SK-N-SH (cell line): Measurements from ENCODE around the gene RFXANK. TPM values are rescaled to one million over a fixed set of nuclear protein-coding genes. Genes with fewer than 3 reads are reported as not detected.

Experiments used
- CTCF ChIA-PET: fragments of 300-600, 350-600 bp; formaldehyde crosslinking; extraction: SDS; loops from one replicate; lab custom pipeline; 2021; lab: Yijun Ruan, JAX
- POLR2A ChIA-PET: fragments of 350-600 bp; sonication (Branson Sonifier 250); formaldehyde crosslinking; extraction: SDS; loops from one replicate; lab custom pipeline; 2020; ENCODE audit warnings: antibody characterized with exemption, inconsistent platforms; lab: Yijun Ruan, JAX
- DNase-seq: peaks from one replicate; pipeline ENCODE4 v3.0.0; 2012
- H2AFZ ChIP-seq: fragments of 200-600 bp; sonication (generic); 2 replicates; pipeline ENCODE4 v1.8.1; 2016; ENCODE audit warnings: antibody characterized with exemption, mild to moderate bottlenecking, low read depth
- H3F3A ChIP-seq: fragments of 200-600 bp; sonication (generic); replicated peaks from 2 replicates; pipeline ENCODE3; 2016; ENCODE audit warnings: antibody characterized with exemption, mild to moderate bottlenecking; ENCODE audit not compliant: insufficient read depth
- H3K27ac ChIP-seq, 2 experiments: fragments of 200-500 bp in 1 of 2; fragments of 200-600 bp in 1 of 2; sonication (Bioruptor generic) in 1 of 2; sonication (generic), shearing (Covaris generic) in 1 of 2; 2 replicates each; pipeline versions ENCODE4 v1.5.1 to v1.6.1; 2014 to 2016; ENCODE audit warnings: low read depth in 2 of 2, inconsistent platforms in 1 of 2, low read length in 1 of 2, mild to moderate bottlenecking in 1 of 2, mixed read lengths in 1 of 2
- H3K27me3 ChIP-seq: fragments of 200-600 bp; sonication (generic), shearing (Covaris generic); 2 replicates; pipeline ENCODE4 v1.6.1; 2016; ENCODE audit warnings: mixed run types; ENCODE audit not compliant: insufficient read depth
- H3K36me3 ChIP-seq, 2 experiments: fragments of 200-500 bp in 1 of 2; fragments of 200-600 bp in 1 of 2; sonication (Bioruptor generic) in 1 of 2; sonication (generic) in 1 of 2; replicated peaks in 1 of 2; 2 replicates each; pipeline versions ENCODE3 to v1.5.1; 2014 to 2016; ENCODE audit warnings: low read length in 1 of 2, mild to moderate bottlenecking in 1 of 2; ENCODE audit not compliant: insufficient read depth in 2 of 2, control insufficient read depth in 1 of 2
- H3K4me1 ChIP-seq, 2 experiments: fragments of 200-500 bp in 1 of 2; fragments of 200-600 bp in 1 of 2; sonication (Bioruptor generic) in 1 of 2; sonication (generic), shearing (Covaris generic) in 1 of 2; 2 replicates each; pipeline versions ENCODE4 v1.5.1 to v1.6.1; 2014 to 2016; ENCODE audit warnings: low read depth in 1 of 2, low read length in 1 of 2, mixed run types in 1 of 2; ENCODE audit not compliant: insufficient read depth in 2 of 2, control insufficient read depth in 1 of 2
- H3K4me2 ChIP-seq: fragments of 200-600 bp; sonication (generic), shearing (Covaris generic); 2 replicates; pipeline ENCODE4 v1.6.1; 2017; ENCODE audit warnings: mixed run types
- H3K4me3 ChIP-seq, 2 experiments: fragments of 200-500 bp in 1 of 2; fragments of 200-600 bp in 1 of 2; sonication (Bioruptor generic) in 1 of 2; sonication (generic), shearing (Covaris generic) in 1 of 2; 2 replicates each; pipeline versions ENCODE4 v1.5.1 to v1.8.1; 2014 to 2016; ENCODE audit warnings: low read depth in 2 of 2, inconsistent platforms in 1 of 2, low read length in 1 of 2, mild to moderate bottlenecking in 1 of 2, mixed read lengths in 1 of 2, moderate library complexity in 1 of 2
- H3K79me2 ChIP-seq: fragments of 200-600 bp; sonication (generic); 2 replicates; pipeline ENCODE4 v1.8.1; 2017; ENCODE audit warnings: mild to moderate bottlenecking; ENCODE audit not compliant: insufficient read depth
- H3K9ac ChIP-seq: fragments of 200-600 bp; sonication (generic); 2 replicates; pipeline ENCODE4 v1.6.1; 2017; ENCODE audit warnings: mixed run types
- H3K9me2 ChIP-seq: fragments of 200-600 bp; sonication (generic); 2 replicates; pipeline ENCODE4 v1.6.1; 2017; ENCODE audit warnings: mixed run types
- H3K9me3 ChIP-seq: fragments of 200-600 bp; sonication (generic); 2 replicates; pipeline ENCODE4 v1.6.1; 2017; ENCODE audit warnings: mixed run types, mild to moderate bottlenecking, moderate library complexity
- H4K20me1 ChIP-seq: fragments of 200-600 bp; sonication (generic); 2 replicates; pipeline ENCODE4 v1.6.1; 2017; ENCODE audit warnings: mild to moderate bottlenecking, mixed run types; ENCODE audit not compliant: insufficient read depth
- CTCF ChIP-seq: fragments of 200-600 bp; sonication (generic); IDR thresholded peaks from 2 replicates; pipeline ENCODE4 v1.6.1; 2017; ENCODE audit warnings: antibody characterized with exemption, mild to moderate bottlenecking, moderate library complexity
- ELF1 ChIP-seq: IDR thresholded peaks from 2 replicates; pipeline ENCODE4 v1.4.0; 2012
- EP300 ChIP-seq, 2 experiments: IDR thresholded peaks; 2 replicates each; pipeline versions ENCODE4 v1.4.0 to v1.6.1; 2012; ENCODE audit warnings: borderline replicate concordance in 1 of 2, low read depth in 1 of 2, low read length in 1 of 2
- EZH2phosphoT487 ChIP-seq: fragments of 200-600 bp; sonication (generic); IDR thresholded peaks from 2 replicates; pipeline ENCODE4 v1.6.1; 2017; ENCODE audit warnings: low read depth, mixed run types, mild to moderate bottlenecking, antibody characterized with exemption, moderate library complexity, borderline replicate concordance
- FOXM1 ChIP-seq: IDR thresholded peaks from 2 replicates; pipeline ENCODE4 v1.4.0; 2012; ENCODE audit warnings: low read depth, mild to moderate bottlenecking
- NFIC ChIP-seq: IDR thresholded peaks from 2 replicates; pipeline ENCODE4 v1.4.0; 2012; ENCODE audit warnings: borderline replicate concordance
- NRF1 ChIP-seq: IDR thresholded peaks from 2 replicates; pipeline ENCODE4 v1.6.1; 2012; ENCODE audit warnings: low read depth, mild to moderate bottlenecking, low read length
- POLR2AphosphoS5 ChIP-seq: IDR thresholded peaks from 2 replicates; pipeline ENCODE4 v1.6.1; 2012; ENCODE audit warnings: low read depth, low read length
- RAD21 ChIP-seq: IDR thresholded peaks from 2 replicates; pipeline ENCODE4 v1.6.1; 2012; ENCODE audit warnings: mild to moderate bottlenecking, low read length
- RXRA ChIP-seq: IDR thresholded peaks from 2 replicates; pipeline ENCODE4 v1.4.0; 2012; ENCODE audit warnings: low read depth, mild to moderate bottlenecking, borderline replicate concordance
- SMC3 ChIP-seq: IDR thresholded peaks from 2 replicates; pipeline ENCODE4 v1.6.1; 2012; ENCODE audit warnings: low read depth, low read length, improper control_type of control experiment
- TEAD4 ChIP-seq: IDR thresholded peaks from 2 replicates; pipeline ENCODE4 v1.4.0; 2012; ENCODE audit warnings: mild to moderate bottlenecking, borderline replicate concordance; ENCODE audit not compliant: insufficient read depth
- WGBS: methylation state at CpG from one replicate; pipeline ENCODE4 v1.1.6; 2017; ENCODE audit warnings: low lambda C conversion rate; 5-methylcytosine and 5-hydroxymethylcytosine counted together
- polyA plus RNA-seq, 3 experiments: library from polyadenylated mRNA; depleted of rRNA; stranded (reverse); fragments of >200 nt; gene quantifications; 2 replicates each; pipeline ENCODE4 v1.2.3, GENCODE V29; 2012

RFXANK gene
- polyA plus RNA-seq, 1 of the 3 experiments (the other 2 are of a cell fraction): 117 TPM

DNA sequence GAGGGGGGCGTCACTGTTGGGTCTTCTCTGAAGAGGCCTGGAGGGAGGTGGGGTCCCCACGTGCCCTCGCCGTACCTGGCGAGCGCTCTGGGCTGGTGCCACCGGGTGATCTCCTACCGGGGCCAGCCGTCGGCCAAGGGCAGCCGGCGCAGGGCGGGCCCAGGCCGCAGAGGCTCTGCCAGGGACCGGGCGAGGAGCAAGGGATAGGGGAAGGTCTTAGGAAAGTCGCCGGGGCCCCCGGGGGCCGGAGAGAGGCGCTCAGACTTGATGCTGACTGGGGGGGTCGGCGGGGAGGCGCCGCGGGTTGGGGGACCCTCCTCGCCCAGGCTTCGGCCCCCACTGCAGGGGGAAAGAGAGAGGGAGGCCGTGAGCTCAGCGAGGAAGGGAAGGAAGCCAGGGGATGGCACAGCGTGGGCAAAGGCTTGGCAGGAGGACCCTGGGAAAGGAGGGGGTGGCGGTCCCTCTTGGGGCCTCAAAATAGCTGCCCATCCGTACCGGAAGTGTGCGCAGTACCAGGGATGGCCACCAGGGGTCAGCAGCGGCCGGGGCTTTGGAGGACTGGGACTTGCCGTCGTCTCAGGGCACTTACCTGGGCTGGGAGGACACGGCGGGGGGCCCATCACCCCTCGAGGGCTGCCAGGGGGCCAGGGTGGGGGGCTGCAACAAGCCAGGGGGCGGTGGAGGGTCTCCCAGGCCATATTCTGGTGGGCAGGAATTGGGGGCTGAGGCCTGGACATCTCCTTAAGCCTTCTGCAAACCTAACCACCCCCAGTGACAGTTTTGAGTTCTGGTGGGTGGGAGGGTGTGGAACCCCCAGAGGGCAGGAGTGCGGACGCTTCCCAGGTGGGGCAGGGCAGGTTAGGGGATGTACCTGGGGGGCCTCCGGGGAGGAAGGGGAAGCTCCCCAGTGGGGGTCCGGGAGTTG is 46.1 kb upstream of the RFXANK start:
- no peaks in the 10 kb centered on the region for H3K36me3 ChIP-seq
- H3K79me2 ChIP-seq: no peaks in the 10 kb centered on the region
- 47% methylated on average over 24 of the region's 47 CpGs for WGBS
- no peak overlapping the region for H3K9ac ChIP-seq
- H3K4me3 ChIP-seq: no peak overlapping the region
- H2AFZ ChIP-seq: peak overlapping the region; percentile 62; the same call in 1 of the 2 replicates
- peak; percentile 93 for DNase-seq
- no peak overlapping the region for H3K27ac ChIP-seq
- ChIA-PET CTCF (interaction anchor here (0.5 to 5.3 kb wide), 51 partner anchors 10 to 1017 kb away, joined by 3 to 99 read pairs (median 4); partner anchors contain the start of genes BORCS8, MAU2, MEF2B and RFXANK), POLR2A (no interaction called here)
- no peaks in the 10 kb centered on the region; a peak in 1 of 4 replicates for H3K4me1 ChIP-seq
- H3F3A ChIP-seq: no peaks in the 10 kb centered on the region
- no peak overlapping the region for H3K4me2 ChIP-seq
- no peaks in the 10 kb centered on the region for H3K9me2 ChIP-seq
- TF ChIP-seq SMC3 (peak; percentile 67), ELF1 (peak; percentile 78), CTCF (peak; percentile 83), EP300 (IDR thresholded peaks at IDR 0.05; ENCODE audit: borderline replicate concordance in 1 of 2, low read depth in 1 of 2, low read length in 1 of 2) (no peak), RAD21 (peak; percentile 79)
- H4K20me1 ChIP-seq: no peaks in the 10 kb centered on the region
- no peaks in the 10 kb centered on the region for H3K27me3 ChIP-seq
- H3K9me3 ChIP-seq: no peaks in the 10 kb centered on the region

DNA sequence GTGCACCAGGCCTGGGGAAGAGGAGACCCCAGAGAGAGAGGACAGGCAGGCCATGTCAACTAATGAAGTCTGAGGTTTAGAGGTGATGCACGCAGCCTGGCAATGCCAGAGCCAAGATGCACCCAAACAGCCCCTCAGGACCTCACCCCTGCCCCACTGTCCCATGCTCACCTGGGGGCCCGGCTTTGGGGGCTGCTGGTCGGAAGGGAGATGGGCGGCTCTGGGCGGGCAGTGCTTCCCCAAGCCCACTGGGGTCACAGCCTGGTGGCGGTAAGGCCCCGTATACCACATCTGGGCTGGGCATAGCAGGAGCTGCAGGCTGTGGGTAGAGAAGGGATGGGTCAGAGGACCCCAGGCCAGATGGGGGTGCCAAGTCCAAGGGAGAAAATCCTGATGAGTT is 45.2 kb upstream of the RFXANK start:
- H4K20me1 ChIP-seq: no peaks in the 10 kb centered on the region
- TF ChIP-seq TEAD4: no peak
- TF ChIP-seq FOXM1: no peak
- no peak for TF ChIP-seq RXRA
- TF ChIP-seq EZH2phosphoT487: no peak
- TF ChIP-seq POLR2AphosphoS5: no peak
- TF ChIP-seq NRF1: no peak
- TF ChIP-seq NFIC: no peak
- TF ChIP-seq, all 33 proteins: peak for 0
- CTCF ChIA-PET: interaction anchor here (0.5 to 5.3 kb wide), 26 partner anchors 10 to 364 kb away, joined by 3 to 99 read pairs (median 4); partner anchors contain the start of genes BORCS8, MEF2B, RFXANK and SLC25A42
- Histone ChIP-seq H3K4me1 (no peaks in the 10 kb centered on the region; a peak in 1 of 4 replicates), H3K4me3 (no peak overlapping the region), H3F3A (no peaks in the 10 kb centered on the region), H3K9me3 (no peaks in the 10 kb centered on the region), H3K9me2 (no peaks in the 10 kb centered on the region), H3K36me3 (no peaks in the 10 kb centered on the region), H3K79me2 (no peaks in the 10 kb centered on the region), H3K9ac (no peak overlapping the region), H2AFZ (no peak overlapping the region), H3K4me2 (no peak overlapping the region), H3K27me3 (no peaks in the 10 kb centered on the region), H3K27ac (no peak overlapping the region)
- POLR2A ChIA-PET: no interaction called here
- no peak for DNase-seq
- WGBS: 80% methylated on average over 2 of the region's 7 CpGs
